Heart right ventricle (tissue), 16 donors: ENCODE measurements around the gene MYO18B. TPM values are rescaled to one million over a fixed set of nuclear protein-coding genes. Genes with fewer than 3 reads are reported as not detected.
A peak's percentile ranks its signal among the peaks of the same experiment; 100 is the strongest.

Experiments
- ATAC-seq, 8 donors: fragments of 200-7000 bp; cut with Tn5 transposase; one replicate each; pipeline ENCODE4 v1.9.1; 2020; ENCODE audit warnings: mild to moderate bottlenecking in 8 of 8, moderate library complexity in 8 of 8, moderate number of reproducible peaks in 1 of 8
- DNase-seq, 2 donors: peaks; one replicate each; pipeline ENCODE4 v3.0.0-alpha.2; 2020
- H3K27ac ChIP-seq, 10 donors: fragments of 200-600 bp; sonication (generic) in 2 of 10; one replicate each; pipeline versions ENCODE4 v1.5.0 to v1.8.0; 2020 to 2022; ENCODE audit warnings: mild to moderate bottlenecking in 3 of 10
- H3K27me3 ChIP-seq, 7 donors: fragments of 200-600 bp; one replicate each; pipeline ENCODE4 v1.8.0; 2021 to 2022; ENCODE audit warnings: mild to moderate bottlenecking in 2 of 7
- H3K36me3 ChIP-seq, 9 donors: fragments of 200-600 bp; sonication (generic) in 1 of 9; one replicate each; pipeline versions ENCODE4 v1.5.0 to v1.8.0; 2020 to 2022; ENCODE audit warnings: mild to moderate bottlenecking in 2 of 9
- H3K4me1 ChIP-seq, 9 donors: fragments of 200-600 bp; sonication (generic) in 1 of 9; one replicate each; pipeline versions ENCODE4 v1.5.0 to v1.8.0; 2020 to 2022; ENCODE audit warnings: mild to moderate bottlenecking in 4 of 9
- H3K4me3 ChIP-seq, 10 donors: fragments of 200-600 bp; sonication (generic) in 2 of 10; one replicate each; pipeline versions ENCODE4 v1.5.0 to v1.8.0; 2020 to 2022; ENCODE audit warnings: mild to moderate bottlenecking in 7 of 10, moderate library complexity in 2 of 10
- H3K9me3 ChIP-seq, 11 donors: fragments of 200-600 bp in 10 of 11; sonication (generic) in 2 of 11; one replicate each; pipeline versions ENCODE4 v1.5.0 to v1.8.0; 2013 to 2022; ENCODE audit warnings: mild to moderate bottlenecking in 2 of 11, control low read depth in 1 of 11, moderate library complexity in 1 of 11
- CTCF ChIP-seq, 9 donors: fragments of 200-600 bp; sonication (generic) in 2 of 9; IDR thresholded peaks; one replicate each; pipeline versions ENCODE4 v1.5.0 to v1.8.0; 2021 to 2022; ENCODE audit warnings: antibody characterized with exemption in 9 of 9, mild to moderate bottlenecking in 5 of 9, moderate library complexity in 1 of 9
- whole genome bisulfite sequencing, 2 donors: extraction: QIAGEN DNeasy Blood & Tissue Kit; methylation state at CpG; one replicate each; pipeline ENCODE4 v1.1.7; 2013; ENCODE audit warnings: inconsistent platforms in 1 of 2; 5-methylcytosine and 5-hydroxymethylcytosine counted together
- intact Hi-C, 10 donors: fragments of 100-400 bp; cut with DNase I; formaldehyde crosslinking; loops; one replicate each; pipeline versions ENCODE4 v1.11.1 to v1.14.2; 2022
- polyA plus RNA-seq, 2 donors: library from polyadenylated mRNA; stranded (reverse); fragments of 200-250 nt; gene quantifications; one replicate each; pipeline ENCODE4 v1.2.3, GENCODE V29; 2013
- total RNA-seq, 10 donors: library from RNA; stranded (reverse); fragmentation: NEBNext Ultra II Directional in 3 of 10; extraction: Animal tissue kit (Norgen Biotek cat#: 25700) in 3 of 10; gene quantifications; one replicate each; pipeline versions ENCODE4 v1.2.1 to v1.2.4, GENCODE V29; 2021 to 2023
- donor health status: Arrhythmogenic right ventricular cardiomyopathy.
- donor health status: ischemic (EF 13 %, LVEDD 7.1; RV severe dilation, severe dysfunction).
- donor health status: healthy with polysubstance abuse.
- donor health status: DM: no; HTN: yes; CAD: no.
- donor health status: DM: no; HTN: no; CAD: no.
- donor health status: ischemic (EF 25% LVEDD 6.9; RV normal size, moderate dysfunction).
- donor health status: ischemic (EF 25% LVEDD 5.7; RV mildly dilated, moderate dysfunction).
- donor health status: healthy.
- donor health status: DM: yes; HTN: yes; CAD: no.
- donor health status: Ischemic cardiomyopathy.
- donor health status: ischemic (EF 35%, LVEDD 5.7; RV mildly dilated, moderate dysfunction).
- donor health status: nonischemic (EF 11% LVEDD 7.7; RV severe dilation, severe dysfunction).
- donor health status: DM: yes; HTN: yes; CAD: no.
- donor health status: PGD.
- donor health status: ischemic (EF 29% LVEDD 5.4; RV normal size, mild dysfunction).
- donor health status: nonischemic (EF 23%, LVEDD 6.1; RV moderate dilation, normal function).

Gene MYO18B
- total and polyA plus RNA-seq, 12 donors: 111 to 407 (median 210) TPM

- intact Hi-C loops: no loop called here
- Histone ChIP-seq H3K9me3 (no peaks in the 10 kb centered on the region), H3K27ac (no peak overlapping the region), H3K4me1 (no peaks in the 10 kb centered on the region), H3K36me3 (peaks cover 0 to 60% (median 0%) of the 10 kb centered on the region in 9 donors), H3K4me3 (no peak overlapping the region), H3K27me3 (no peaks in the 10 kb centered on the region)
- no peak for DNase-seq
- WGBS, 2 donors: 77 to 85% methylated on average over 22 of the region's 22 CpGs
- TF ChIP-seq CTCF (IDR thresholded peaks at IDR 0.05): no peak
- ATAC-seq: no peak
Observed at GRCh38 chr22:25797498-25798290, 55.7 kb downstream of the MYO18B start.

- intact Hi-C loops: no loop called here
- WGBS, 2 donors: 59 to 65% methylated on average over 5 of the region's 5 CpGs
Observed at GRCh38 chr22:25800766-25801165, 58.8 kb downstream of the MYO18B start.

GRCh38 chr22:25802018-25802417 lies 60.0 kb downstream of the MYO18B start:
- H3K27ac ChIP-seq: no peak overlapping the region
- H3K4me1 ChIP-seq: peaks cover 0 to 8% (median 0%) of the 10 kb centered on the region in 9 donors
- H3K36me3 ChIP-seq: peaks cover 0 to 65% (median 0%) of the 10 kb centered on the region in 9 donors
- DNase-seq (no peak), ATAC-seq (no peak)
- intact Hi-C loops: no loop called here
- H3K4me3 ChIP-seq: no peak overlapping the region
- H3K9me3 ChIP-seq: peaks cover 0 to 1% (median 0%) of the 10 kb centered on the region in 11 donors
- no peaks in the 10 kb centered on the region for H3K27me3 ChIP-seq
- WGBS, 2 donors: 62 to 69% methylated on average over 2 of the region's 2 CpGs
- TF ChIP-seq CTCF (IDR thresholded peaks at IDR 0.05): no peak

More at GRCh38 chr22:25800766-25801165, 58.8 kb downstream of the MYO18B start:
- Histone ChIP-seq H3K27me3 (no peaks in the 10 kb centered on the region), H3K4me1 (no peaks in the 10 kb centered on the region), H3K4me3 (no peak overlapping the region), H3K9me3 (no peaks in the 10 kb centered on the region), H3K27ac (no peak overlapping the region), H3K36me3 (peaks cover 0 to 66% (median 0%) of the 10 kb centered on the region in 9 donors)
- no peak for DNase-seq
- ATAC-seq: no peak
- no peak for TF ChIP-seq CTCF (IDR thresholded peaks at IDR 0.05)

GRCh38 chr22:25804676-25805075 lies 62.7 kb downstream of the MYO18B start:
- H3K27ac ChIP-seq: no peak overlapping the region
- ATAC-seq (peak in 2 of 8 donors; percentile 11 to 15), DNase-seq (no peak)
- no peak overlapping the region for H3K4me3 ChIP-seq
- intact Hi-C loops: no loop called here
- 93 to 98% methylated on average over 6 of the region's 6 CpGs for WGBS, 2 donors
- H3K4me1 ChIP-seq: peaks cover 0 to 8% (median 0%) of the 10 kb centered on the region in 9 donors
- peaks cover 0 to 62% (median 0%) of the 10 kb centered on the region in 9 donors for H3K36me3 ChIP-seq
- no peaks in the 10 kb centered on the region for H3K27me3 ChIP-seq
- TF ChIP-seq CTCF (IDR thresholded peaks at IDR 0.05): no peak
- peaks cover 0 to 7% (median 0%) of the 10 kb centered on the region in 11 donors for H3K9me3 ChIP-seq
